HG03196 (cell line): Measurements from ENCODE around the gene GARIN3.
A peak's percentile ranks its signal among the peaks of the same experiment; 100 is the strongest.
"Not testable (repeated sequence)": the region's sequence is repeated elsewhere in the genome, so short reads cannot be mapped to it uniquely, and the experiment has no call there.

Experiments
- ATAC-seq: cut with Tn5 transposase; IDR thresholded peaks from one replicate; pipeline ENCODE4 v1.9.1; 2021; ENCODE audit not compliant: unreplicated experiment

The GARIN3 gene

DNA sequence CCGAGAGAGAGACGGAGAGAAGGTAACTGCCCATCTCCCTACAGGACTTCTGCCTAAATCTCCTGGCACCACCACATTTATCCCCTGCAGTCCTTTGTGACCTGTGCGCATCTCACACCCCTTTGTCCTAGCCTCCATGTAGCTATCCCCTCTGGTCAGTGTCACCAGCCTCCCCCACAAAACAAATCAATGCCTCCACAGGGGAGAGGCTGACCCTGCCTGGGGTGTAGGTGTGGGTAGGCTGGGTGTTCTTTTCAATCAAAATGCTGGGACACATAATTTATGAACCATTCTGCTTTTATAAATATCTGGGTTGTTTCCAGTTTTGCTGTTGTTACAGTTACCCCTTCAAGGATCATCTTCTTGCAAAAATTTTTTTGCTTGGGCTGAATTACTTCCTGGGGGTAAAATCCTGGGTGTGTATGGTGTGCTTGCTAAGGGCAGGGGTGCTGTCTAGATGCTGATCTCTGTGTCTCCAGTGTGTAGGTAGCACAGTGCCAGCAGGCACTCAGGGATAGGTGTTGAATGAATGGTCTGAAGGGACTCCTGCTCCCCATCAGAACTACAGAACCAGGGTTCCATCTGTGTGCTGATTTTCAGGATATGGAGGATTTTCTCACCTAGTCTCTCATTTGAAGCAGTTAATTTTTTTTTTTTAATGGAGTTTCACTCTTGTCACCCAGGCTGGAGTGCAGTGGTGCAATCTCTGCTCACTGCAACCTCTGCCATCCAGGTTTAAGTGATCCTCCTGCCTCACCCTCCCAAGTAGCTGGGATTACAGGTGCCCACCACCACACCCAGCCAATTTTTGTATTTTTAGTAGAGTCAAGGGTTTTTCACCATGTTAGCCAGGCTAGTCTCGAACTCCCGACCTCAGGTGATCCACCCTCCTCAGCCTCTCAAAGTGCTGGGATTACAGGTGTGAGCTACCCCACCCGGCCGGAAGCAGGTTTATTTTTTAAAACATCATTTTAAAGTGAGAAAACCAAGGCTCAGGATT lies at the start of gene GARIN3:
Gene GARIN3 (minus strand): TSS at position 51 of the 1,000 bp plus-strand sequence. CDS start 96 bp downstream, outside the sequence.
- ATAC-seq: no peak

DNA sequence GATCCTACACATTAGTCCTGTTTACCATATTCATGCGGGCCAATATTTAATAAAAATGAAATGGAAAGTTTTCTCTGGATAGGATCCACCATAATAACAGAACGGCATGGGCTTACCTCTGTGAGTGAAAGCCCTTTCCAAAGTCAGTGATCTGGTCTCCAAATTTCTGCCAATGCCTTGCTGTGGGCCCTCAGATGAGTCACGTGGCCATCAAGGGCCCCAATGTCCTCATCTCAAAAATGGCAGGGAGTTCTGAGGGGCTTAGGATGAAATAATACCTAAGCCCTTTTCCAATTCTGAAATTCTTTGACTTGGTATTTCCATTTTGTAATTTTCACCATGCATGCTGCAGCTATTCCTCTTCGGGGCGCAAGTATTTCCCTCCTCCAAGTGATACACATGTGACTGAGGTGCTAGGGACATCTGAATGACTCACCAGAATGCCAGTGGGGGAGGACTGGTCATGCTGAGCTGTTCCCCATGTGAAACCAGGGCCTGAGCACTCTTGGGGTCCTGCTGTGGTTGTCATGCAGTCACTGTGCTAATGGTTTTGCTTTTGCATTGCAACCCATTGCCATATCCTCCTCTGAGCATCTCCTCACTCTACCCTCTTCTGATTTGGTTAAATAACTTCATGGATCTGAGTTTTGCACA lies 49.6 kb upstream of the GARIN3 start:
- no peak for ATAC-seq

DNA sequence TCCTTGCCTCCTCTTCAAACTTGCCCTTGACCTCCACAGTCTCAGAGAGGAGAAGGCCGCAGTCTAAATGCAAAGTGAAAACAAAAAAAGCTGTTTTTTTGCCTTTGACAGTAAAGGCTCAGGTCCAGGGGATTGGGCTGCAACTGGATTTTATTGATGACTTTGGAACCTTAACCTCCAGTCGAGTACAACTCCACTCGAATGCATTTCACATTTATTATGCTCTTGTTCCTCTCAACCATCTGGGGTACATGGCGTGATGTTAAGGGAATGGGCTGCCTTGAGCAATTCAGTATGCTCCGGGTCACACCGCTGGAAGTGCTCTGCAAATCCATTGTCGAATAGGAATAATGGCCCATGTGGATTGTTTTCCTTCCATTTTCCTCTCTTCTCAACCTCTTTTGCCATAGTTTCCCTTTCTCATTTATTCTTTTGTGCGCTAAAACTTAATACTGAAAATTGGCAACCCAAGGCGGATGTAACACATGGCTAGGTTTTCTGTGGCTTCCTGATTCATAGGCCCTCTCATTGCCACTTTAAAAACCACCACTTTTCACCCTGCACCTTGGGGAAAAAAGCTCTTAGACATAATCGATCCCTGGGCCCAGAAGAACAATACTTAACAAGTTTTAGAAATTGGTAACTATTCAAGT lies 48.9 kb upstream of the GARIN3 start:
- peak; percentile 52 for ATAC-seq

DNA sequence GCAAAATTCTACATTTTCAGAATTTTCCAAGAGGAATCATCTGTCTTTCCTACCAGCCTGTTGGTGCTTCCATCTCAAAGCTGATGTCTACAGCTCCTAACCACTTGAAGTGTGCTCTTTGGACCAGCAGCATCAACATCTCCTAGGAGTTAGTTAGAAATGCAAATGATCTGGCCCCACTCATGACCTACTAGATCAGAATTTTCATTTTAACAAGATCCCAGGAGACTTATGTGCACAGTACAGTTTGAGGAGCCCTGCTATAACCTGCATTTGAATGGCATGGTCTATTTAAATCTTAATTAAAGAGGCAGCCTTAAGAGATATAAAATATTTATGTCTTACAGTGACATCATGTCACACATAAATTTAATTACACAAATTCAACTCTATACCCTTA lies 48.4 kb upstream of the GARIN3 start:
- no peak for ATAC-seq

DNA sequence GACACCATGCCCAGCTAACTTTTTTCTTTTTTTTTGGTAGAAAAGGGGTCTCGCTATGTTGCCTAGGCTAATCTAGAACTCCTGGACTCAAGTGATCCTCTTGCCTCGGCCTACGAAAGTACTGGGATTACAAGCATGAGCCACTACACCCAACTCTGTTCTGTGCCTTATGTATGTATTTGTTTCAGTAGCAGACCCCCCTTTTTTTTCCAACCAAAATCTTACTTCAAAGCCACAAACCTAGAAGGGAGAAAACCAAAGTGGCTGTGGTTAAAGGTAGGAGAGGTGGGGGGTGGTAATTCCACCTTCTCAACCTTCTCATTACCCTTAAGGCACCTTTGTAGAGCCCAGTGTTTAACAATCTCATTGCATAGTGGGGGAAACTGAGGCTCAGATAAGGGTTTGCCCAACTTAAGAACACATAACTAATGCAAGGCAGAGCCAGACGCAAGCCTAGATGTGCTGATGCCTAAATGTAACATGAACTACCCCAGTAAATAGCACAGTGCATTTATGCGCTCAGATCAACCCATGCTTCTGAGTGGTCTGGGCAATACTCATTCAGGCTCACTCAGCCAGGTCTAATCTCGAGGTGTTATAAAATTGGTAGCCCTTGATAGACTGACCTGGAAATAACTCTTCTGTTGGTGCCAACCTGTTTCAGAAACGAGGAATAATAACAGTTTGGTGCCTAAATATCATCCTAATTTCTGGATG lies 47.6 kb upstream of the GARIN3 start:
- ATAC-seq: no peak

DNA sequence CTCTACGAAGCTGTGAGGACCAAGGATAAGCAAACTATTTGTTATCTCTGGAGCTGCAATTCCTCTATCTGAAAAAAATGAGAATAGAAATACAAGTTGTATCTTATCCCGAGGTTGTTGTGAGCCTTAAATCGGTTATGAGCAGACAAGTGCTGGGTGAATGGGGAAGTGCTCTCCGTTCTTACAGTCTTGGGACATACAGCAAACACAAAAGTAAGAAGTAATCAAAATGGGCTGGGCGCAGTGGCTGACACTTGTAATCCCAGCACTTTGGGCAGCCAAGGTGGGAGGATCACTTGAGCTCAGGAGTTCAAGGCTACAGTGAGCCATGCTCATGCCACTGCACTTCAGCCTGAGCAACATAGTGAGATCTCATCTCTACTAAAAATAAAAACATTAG lies 46.2 kb upstream of the GARIN3 start:
- no peak for ATAC-seq

DNA sequence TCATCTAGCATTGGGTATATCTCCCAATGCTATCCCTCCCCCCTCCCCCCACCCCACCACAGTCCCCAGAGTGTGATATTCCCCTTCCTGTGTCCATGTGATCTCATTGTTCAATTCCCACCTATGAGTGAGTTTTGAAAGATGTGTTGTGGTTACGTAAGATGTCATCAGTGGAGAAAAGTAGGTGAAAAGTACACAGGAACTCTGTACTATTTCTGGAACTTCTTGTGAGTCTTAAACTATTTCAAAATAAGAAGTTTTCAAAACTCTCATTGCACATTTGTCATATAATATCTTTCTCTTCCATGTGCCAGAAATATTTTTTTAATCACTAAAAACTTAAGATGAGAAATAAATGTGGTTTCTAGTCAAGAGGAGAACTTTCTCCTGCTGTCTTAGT lies 44.6 kb upstream of the GARIN3 start:
- not testable (repeated sequence) for ATAC-seq

DNA sequence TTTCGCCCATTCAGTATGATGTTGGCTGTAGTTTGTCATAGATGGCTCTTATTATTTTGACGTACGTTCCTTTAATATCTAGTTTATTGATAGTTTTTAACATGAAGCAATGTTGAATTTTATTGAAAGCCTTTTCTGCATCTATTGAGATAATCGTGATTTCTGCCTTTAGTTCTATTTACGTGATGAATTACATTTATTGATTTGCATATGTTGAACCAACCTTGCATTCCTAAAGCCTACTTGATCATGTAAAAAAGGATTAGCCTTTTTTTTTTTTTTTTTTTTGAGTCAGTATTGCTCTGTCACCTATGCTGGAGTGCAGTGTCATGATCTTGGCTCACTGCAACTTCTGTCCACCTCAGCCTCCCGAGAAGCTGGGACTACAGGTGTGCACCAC lies 39.6 kb upstream of the GARIN3 start:
- no peak for ATAC-seq

DNA sequence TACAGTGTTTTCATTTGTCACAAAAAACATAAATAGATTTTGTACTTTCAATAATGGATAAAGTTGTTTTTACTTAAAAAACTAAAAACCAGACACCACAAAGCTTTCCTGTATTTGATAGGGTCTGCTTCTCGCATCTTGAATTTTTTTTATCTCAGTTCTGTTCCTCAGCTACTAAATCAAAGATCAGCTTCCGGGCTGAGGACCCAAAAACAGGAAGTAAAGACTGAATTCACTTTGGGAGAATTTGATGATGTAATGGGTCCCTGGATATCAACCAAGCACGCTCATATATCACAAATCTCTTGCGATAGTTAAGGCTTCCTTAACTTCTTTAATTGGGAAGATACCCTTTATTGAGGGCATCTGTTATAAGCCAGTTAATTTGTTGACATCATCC lies 38.7 kb upstream of the GARIN3 start:
- ATAC-seq: no peak

DNA sequence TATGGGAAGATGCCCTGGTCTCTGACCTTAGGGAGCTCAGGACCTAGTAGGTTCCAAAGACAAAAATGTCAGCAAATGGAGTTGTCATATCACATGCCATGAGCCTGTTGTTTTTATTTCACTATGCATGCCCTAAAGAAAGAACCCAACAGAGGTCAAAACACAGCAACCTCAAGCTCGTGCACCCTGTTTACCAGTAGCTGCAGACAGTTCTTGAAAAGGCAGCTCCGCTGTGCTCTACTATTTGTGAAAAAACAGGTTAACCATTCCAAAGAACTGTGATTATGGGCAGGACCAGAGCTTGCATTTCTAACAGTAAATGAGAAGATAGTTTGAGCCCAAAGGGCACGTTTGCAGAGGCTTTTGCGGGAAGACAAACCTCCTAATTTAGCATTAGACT lies 37.4 kb upstream of the GARIN3 start:
- no peak for ATAC-seq

DNA sequence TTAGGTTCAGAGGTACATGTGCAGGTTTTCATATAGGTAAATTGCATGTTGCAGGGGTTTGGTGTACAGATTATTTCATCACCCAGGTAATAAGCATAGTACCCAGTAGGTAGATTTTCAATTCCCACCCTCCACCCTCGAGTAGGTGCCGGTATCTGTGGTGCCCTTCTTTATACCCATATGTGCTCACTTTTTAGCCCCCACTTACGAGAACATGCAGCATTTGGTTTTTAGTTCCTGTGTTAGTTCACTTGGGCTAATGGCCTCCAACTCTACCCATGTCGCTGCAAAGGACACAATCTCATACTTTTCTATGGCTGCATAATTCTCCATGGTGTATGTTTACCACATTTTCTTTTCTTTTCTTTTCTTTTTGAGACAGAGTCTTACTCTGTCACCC lies 35.8 kb upstream of the GARIN3 start:
- no peak for ATAC-seq

DNA sequence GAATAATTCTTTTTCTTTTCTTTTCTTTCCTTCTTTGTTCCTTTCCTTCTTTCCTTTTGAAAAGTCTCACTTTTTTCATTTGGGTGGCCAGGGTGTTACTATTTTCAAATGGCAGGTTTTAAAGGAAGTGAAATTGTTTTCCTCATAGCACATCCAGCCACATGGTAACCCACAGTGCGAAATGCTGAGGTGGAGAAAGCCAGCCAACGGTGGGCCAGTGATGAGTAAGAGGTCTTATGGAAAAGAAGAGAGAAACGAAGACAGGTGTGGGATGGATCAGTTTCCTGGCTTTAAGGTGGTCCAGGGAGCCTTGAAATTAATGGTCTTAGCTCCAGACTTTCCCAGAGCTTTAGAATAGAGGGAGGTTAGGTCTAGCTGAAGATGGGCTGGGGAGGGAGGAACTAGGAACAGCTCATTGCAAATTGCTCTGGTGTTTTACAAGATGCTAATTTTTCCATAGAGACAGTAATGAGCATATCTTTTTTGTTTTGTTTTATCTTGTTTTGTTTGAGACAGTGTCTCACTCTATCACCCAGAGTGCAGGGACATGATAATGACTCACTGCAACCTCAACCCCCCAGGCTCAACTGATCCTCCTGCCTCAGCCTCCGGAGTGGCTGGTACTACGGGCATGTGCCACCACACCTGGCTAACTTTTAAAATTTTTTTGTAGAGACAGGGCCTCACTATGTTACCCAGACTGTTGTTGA lies 32.4 kb upstream of the GARIN3 start:
- no peak for ATAC-seq

DNA sequence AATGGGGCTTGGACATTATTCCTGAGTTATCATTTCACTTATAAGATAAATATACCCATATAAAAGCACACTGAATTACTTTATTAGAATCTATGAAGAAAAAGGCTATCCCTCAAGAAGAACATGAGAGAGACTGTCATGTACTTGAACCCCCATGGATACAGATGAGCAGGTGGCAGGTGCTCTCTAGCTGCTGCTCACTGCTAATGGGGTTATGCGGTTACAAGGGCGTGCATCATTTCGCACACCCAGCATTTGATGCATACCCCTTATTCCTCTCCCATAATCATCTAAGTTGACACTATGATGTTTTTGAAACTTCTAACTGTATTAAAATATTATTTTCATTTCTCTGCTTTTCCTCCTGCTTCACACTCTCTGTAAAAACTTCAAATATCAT lies 31.0 kb upstream of the GARIN3 start:
- ATAC-seq: no peak

DNA sequence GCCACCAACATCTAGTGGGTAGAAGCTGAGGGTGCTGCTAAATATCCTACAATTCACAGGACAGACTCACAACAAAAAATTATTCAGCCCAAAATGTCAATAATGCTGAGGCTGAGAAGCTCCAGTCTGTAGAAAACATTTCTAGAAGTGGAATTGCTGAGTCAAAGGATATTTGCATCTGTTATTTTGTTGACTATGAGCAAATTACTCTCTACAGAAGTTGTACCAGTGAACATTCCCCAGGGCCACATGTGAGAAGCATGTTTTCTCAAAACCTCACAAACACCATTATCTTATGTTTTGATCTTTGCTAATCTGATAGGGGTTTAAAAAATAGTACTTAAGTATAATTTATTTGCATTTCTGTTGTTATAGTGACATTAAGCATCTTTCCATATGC lies 30.0 kb upstream of the GARIN3 start:
- no peak for ATAC-seq

DNA sequence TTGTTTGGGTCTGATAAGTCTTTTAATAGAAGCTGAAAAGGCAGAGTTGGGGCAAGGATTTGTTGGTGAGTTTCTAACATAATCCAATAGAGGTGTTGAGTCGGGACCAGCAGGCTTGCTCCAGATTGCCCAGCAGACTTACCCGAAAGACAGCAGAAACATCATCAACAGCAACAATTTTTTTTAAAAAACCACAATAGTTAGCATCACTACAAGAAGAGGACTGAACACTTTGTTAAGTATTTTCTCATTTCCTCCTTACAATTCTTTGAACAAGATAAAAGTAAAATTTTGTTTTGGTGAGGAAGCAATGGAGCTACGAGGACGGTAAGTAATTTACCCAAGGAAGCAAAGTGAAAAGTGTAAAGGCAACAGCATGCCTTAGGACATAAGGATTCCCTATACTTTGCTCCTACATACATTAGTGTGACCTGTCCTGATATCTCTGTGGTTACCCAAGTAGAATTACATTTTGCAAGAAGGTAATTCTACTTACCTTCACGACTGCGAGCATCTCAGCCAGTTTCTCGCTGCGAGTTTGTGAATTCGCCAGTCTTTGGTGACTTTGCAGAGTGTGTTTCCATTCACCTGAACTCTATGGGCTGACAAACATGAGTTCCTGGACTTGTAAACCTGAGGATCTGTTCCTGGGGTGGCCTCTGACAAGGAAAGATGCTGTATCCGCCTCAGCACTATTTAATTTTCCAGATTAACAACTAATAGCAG lies 27.8 kb upstream of the GARIN3 start:
- no peak for ATAC-seq

DNA sequence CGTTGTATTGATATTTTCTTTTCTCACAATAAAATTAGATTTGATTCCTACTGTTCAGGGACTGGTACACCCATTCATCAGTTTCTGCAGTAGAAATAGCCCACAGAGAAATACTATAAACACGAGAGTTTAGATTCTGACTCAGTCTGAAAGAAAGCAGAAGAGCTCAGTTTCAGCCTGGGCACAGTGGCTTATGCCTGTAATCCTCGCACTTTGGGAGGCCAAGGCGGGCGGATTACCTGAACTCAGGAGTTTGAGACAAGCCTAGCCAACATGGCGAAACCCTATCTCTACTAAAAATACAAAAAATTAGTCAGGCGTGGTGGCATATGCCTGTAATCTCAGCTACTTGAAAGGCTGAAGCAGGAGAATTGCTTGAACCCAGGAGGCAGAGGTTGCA lies 23.2 kb upstream of the GARIN3 start:
- peak; percentile 76 for ATAC-seq

DNA sequence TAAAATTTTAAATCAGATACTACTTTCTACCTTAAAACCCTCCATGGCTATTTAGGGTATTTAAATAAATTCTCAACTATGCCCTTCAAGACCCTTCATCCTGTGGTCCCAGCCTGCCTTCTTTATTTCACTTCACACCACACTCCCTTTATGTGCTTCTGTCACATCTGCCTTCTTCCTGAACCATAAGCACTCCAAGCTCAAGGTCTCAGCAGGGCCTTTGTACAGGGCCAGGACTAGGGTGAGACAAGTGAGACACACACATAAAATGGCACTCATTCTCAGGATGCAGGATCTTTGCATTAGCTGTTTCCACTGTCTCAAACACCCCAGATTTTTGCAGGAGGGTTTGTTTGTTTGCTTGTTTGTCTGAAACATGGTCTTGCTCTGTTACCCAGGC lies 22.2 kb upstream of the GARIN3 start:
- no peak for ATAC-seq

DNA sequence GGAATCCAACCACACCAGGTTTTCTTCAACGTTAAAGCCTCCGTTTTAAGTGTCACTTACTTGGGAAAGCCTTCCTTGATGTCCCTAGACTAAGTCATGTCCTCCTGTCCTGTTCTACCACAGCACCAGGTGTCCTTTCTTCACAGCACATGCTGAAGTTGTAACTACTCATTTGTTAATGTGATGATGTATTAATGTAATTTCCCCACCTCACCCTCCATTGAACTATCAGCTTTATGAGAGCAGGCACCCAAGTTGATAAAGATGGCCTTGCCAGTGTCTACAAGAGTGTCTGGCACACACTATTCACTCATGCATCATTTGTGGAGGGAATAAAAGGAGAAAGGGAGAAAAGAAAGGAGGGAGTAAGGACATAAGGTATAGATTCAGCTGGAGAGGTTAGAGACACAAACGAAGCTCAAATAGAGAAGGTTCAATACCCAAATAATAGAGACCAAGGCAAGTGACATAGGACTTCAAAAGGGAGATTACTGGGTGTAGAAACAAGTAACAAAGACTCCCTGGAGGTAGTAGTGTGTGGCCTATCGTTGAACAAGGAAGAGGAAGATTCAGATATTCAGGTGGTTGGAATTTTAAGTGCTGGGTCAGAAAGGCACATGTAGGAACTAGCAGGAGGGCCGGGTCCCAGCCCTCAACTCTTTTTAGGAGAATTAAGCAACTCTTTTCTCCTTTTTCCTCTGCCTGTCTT lies 21.1 kb upstream of the GARIN3 start:
- no peak for ATAC-seq
